Measurements from ENCODE around the gene MED26.

DNA sequence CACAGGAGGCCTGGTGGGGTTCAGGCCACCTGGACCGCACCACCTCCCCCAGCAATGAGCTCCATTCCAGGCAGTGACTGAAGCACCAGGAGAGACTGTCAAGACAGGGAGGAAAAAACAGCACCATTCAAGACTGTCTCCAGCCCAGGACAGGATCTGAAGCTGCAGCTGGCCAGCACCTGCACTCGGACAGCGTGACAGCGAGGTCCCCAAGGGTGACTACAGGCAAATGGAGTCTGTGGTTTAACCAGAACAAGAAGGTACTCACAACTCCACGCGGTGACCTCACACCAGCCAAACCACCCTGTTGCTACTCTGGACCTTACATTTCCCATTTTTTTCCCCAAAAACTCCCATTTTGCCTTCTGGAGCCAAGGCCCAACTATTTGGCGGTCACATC lies 9.8 kb downstream of the MED26 start:
- TF ChIP-seq CTCF (IDR thresholded peaks at IDR 0.05) (no peak), POLR2AphosphoS5 (IDR thresholded peaks at IDR 0.05) (no peak), POLR2A (IDR thresholded peaks at IDR 0.05) (no peak)
